Ovary (tissue), 9 donors: Measurements from ENCODE around the gene AGR3. TPM values are rescaled to one million over a fixed set of nuclear protein-coding genes. Genes with fewer than 3 reads are reported as not detected.

ENCODE experiments used
- DNase-seq, 5 donors: peaks; one replicate each; pipeline ENCODE4 v3.0.0-alpha.2; 2019 to 2020
- H3K27ac ChIP-seq, 2 donors: fragments of 200-600 bp; one replicate each; pipeline versions ENCODE4 v1.5.1 to v1.8.0; 2019 to 2022
- H3K27me3 ChIP-seq: fragments of 200-600 bp; one replicate; pipeline ENCODE4 v1.8.0; 2022
- H3K36me3 ChIP-seq: fragments of 200-600 bp; sonication (generic); one replicate; pipeline ENCODE4 v1.5.1; 2019
- H3K4me1 ChIP-seq: one replicate; pipeline ENCODE4 v1.8.1; 2013; ENCODE audit warnings: mild to moderate bottlenecking, moderate library complexity; ENCODE audit not compliant: insufficient read depth
- H3K4me3 ChIP-seq: fragments of 200-600 bp; sonication (generic); one replicate; pipeline ENCODE4 v1.5.1; 2017
- H3K9me3 ChIP-seq, 2 donors: fragments of 200-600 bp in 1 of 2; sonication (generic) in 1 of 2; one replicate each; pipeline versions ENCODE4 v1.5.1 to v1.8.1; 2013 to 2019; ENCODE audit warnings: mild to moderate bottlenecking in 1 of 2, moderate library complexity in 1 of 2
- CTCF ChIP-seq, 3 donors: fragments of 450-650 bp in 2 of 3; fragments of 200-600 bp in 1 of 3; IDR thresholded peaks; one replicate each; pipeline versions ENCODE4 v1.5.1 to v1.8.0; 2016 to 2022; ENCODE audit warnings: antibody characterized with exemption in 3 of 3, mild to moderate bottlenecking in 1 of 3
- EP300 ChIP-seq: sonication (generic); formaldehyde crosslinking; IDR thresholded peaks from one replicate; pipeline ENCODE4 v1.6.1; 2017; ENCODE audit warnings: antibody characterized with exemption
- POLR2A ChIP-seq: fragments of 450-650 bp; IDR thresholded peaks from one replicate; pipeline ENCODE4 v1.6.1; 2017; ENCODE audit warnings: antibody characterized with exemption, mild to moderate bottlenecking, moderate library complexity
- WGBS, 3 donors: extraction: QIAGEN DNeasy Blood & Tissue Kit in 1 of 3; methylation state at CpG; one replicate each; pipeline versions ENCODE4 v1.1.5 to v1.1.7; 2013 to 2017; 5-methylcytosine and 5-hydroxymethylcytosine counted together
- intact Hi-C, 4 donors: fragments of 100-400 bp; cut with DNase I; formaldehyde crosslinking; loops; one replicate each; pipeline versions ENCODE4 v1.11.0 to v1.15.1; 2022 to 2023
- polyA plus RNA-seq, 2 donors: library from polyadenylated mRNA; stranded (reverse); fragments of 200-250 nt in 1 of 2; fragments of 350-450 nt in 1 of 2; fragmentation: Illumina TruSeq in 1 of 2; extraction: RNeasy Lipid Tissue Mini Kit (QIAGEN cat#74804) in 1 of 2; gene quantifications; one replicate each; pipeline ENCODE4 v1.2.3, GENCODE V29; 2013 to 2014
- total RNA-seq, 7 donors: library from RNA; depleted of rRNA in 2 of 7; stranded (reverse); fragments of >200 nt in 2 of 7; fragmentation: NEBNext Ultra II Directional in 3 of 7; extraction: Animal tissue kit (Norgen Biotek cat#: 25700) in 3 of 7; gene quantifications; one replicate each; pipeline versions ENCODE4 v1.1.0 to v1.2.4, GENCODE V29; 2016 to 2023
- donor health status: DM: no; HTN: no; CAD: no; lungs with moderate emphysema.
- donor health status: DM: no; HTN: no; CAD: no.
- donor health status: Bipolar disorder and iron deficiency.
- donor health status: DM: yes; HTN: yes; CAD: no.
- donor health status: DM: no; HTN: no; CAD: no.
- donor health status: DM: yes; HTN: yes; CAD: no.

The AGR3 gene
- total and polyA plus RNA-seq, 9 donors = 0.12 to 57.2 (median 2.3) TPM; not detected in 3

- 13 to 27% (median 15%) methylated on average over 2 of the region's 2 CpGs for WGBS, 3 donors
- intact Hi-C loops = no loop called here
These were observed 35.1 kb downstream of the AGR3 start for GRCh38 chr7:16846601-16847165.

GRCh38 chr7:16845746-16846145 lies 36.0 kb downstream of the AGR3 start:
- no peak for DNase-seq
- intact Hi-C loops = no loop called here
- no peaks in the 10 kb centered on the region for H3K36me3 ChIP-seq
- no peak overlapping the region for H3K4me3 ChIP-seq
- no peak for TF ChIP-seq POLR2A
- TF ChIP-seq EP300 = no peak
- TF ChIP-seq CTCF (IDR thresholded peaks at IDR 0.05) = no peak
- H3K27me3 ChIP-seq = no peaks in the 10 kb centered on the region
- no peaks in the 10 kb centered on the region for H3K4me1 ChIP-seq
- H3K27ac ChIP-seq = no peak overlapping the region
- H3K9me3 ChIP-seq = no peaks in the 10 kb centered on the region

More at GRCh38 chr7:16846601-16847165, 35.1 kb downstream of the AGR3 start:
- TF ChIP-seq CTCF (IDR thresholded peaks at IDR 0.05) (no peak), EP300 (no peak), POLR2A (no peak)
- Histone ChIP-seq H3K36me3 (no peaks in the 10 kb centered on the region), H3K4me3 (no peak overlapping the region), H3K4me1 (no peaks in the 10 kb centered on the region), H3K9me3 (no peaks in the 10 kb centered on the region), H3K27me3 (no peaks in the 10 kb centered on the region), H3K27ac (no peak overlapping the region)
- no peak for DNase-seq

- DNase-seq = no peak
- no peaks in the 10 kb centered on the region for H3K4me1 ChIP-seq
- H3K27ac ChIP-seq = no peak overlapping the region
- intact Hi-C loops = no loop called here
- 89 to 93% (median 90%) methylated on average over 4 of the region's 4 CpGs for WGBS, 3 donors
- no peaks in the 10 kb centered on the region for H3K27me3 ChIP-seq
- H3K36me3 ChIP-seq = no peaks in the 10 kb centered on the region
- TF ChIP-seq CTCF (IDR thresholded peaks at IDR 0.05) (no peak), POLR2A (no peak), EP300 (no peak)
- H3K9me3 ChIP-seq = no peaks in the 10 kb centered on the region
- H3K4me3 ChIP-seq = no peak overlapping the region
These were observed 40.1 kb downstream of the AGR3 start for GRCh38 chr7:16841681-16842080.

- no peak for DNase-seq
- Histone ChIP-seq H3K36me3 (no peaks in the 10 kb centered on the region), H3K27ac (no peak overlapping the region), H3K9me3 (no peaks in the 10 kb centered on the region), H3K27me3 (no peaks in the 10 kb centered on the region), H3K4me3 (no peak overlapping the region), H3K4me1 (no peaks in the 10 kb centered on the region)
- TF ChIP-seq POLR2A (no peak), EP300 (no peak), CTCF (IDR thresholded peaks at IDR 0.05) (no peak)
- intact Hi-C loops = no loop called here
- WGBS, 3 donors = 88 to 94% (median 91%) methylated on average over 6 of the region's 6 CpGs
These were observed 41.7 kb downstream of the AGR3 start for GRCh38 chr7:16840094-16840493.
